GM18951 (cell line): Measurements from ENCODE around the gene TMPRSS6.

Experiments used
- POLR2A ChIP-seq: IDR thresholded peaks from 4 replicates; pipeline ENCODE4 v1.6.1; 2011; ENCODE audit warnings: mild to moderate bottlenecking; ENCODE audit not compliant: insufficient read length, insufficient read depth; ENCODE audit errors: extremely low read depth
- in situ Hi-C: fragments of 300-500 bp; cut with MboI; formaldehyde crosslinking; loops from one replicate; pipeline ENCODE4 v1.12.0; 2022; ENCODE audit warnings: low sequenced_read_pairs, mixed read lengths, inconsistent platforms; ENCODE audit not compliant: unreplicated experiment

TMPRSS6 gene

GRCh38 chr22:37101311-37102066 is 8.0 kb downstream of the TMPRSS6 start:
- in situ Hi-C loops: no loop called here
- TF ChIP-seq POLR2A: no peak

- in situ Hi-C loops: no loop called here
- no peak for TF ChIP-seq POLR2A
These were observed 8.9 kb downstream of the TMPRSS6 start for GRCh38 chr22:37100589-37101127.

- no peak for TF ChIP-seq POLR2A
- in situ Hi-C loops: no loop called here
These were observed 10.4 kb downstream of the TMPRSS6 start for GRCh38 chr22:37098976-37099591.

- in situ Hi-C loops: no loop called here
- TF ChIP-seq POLR2A: no peak
These were observed 12.2 kb downstream of the TMPRSS6 start for GRCh38 chr22:37097346-37097745.

GRCh38 chr22:37095113-37095512 is 14.4 kb downstream of the TMPRSS6 start:
- in situ Hi-C loops: no loop called here
- TF ChIP-seq POLR2A: no peak

- no peak for TF ChIP-seq POLR2A
- in situ Hi-C loops: no loop called here
These were observed 15.3 kb downstream of the TMPRSS6 start for GRCh38 chr22:37094239-37094638.

GRCh38 chr22:37092997-37093396 is 16.5 kb downstream of the TMPRSS6 start:
- TF ChIP-seq POLR2A: no peak
- in situ Hi-C loops: no loop called here

DNA sequence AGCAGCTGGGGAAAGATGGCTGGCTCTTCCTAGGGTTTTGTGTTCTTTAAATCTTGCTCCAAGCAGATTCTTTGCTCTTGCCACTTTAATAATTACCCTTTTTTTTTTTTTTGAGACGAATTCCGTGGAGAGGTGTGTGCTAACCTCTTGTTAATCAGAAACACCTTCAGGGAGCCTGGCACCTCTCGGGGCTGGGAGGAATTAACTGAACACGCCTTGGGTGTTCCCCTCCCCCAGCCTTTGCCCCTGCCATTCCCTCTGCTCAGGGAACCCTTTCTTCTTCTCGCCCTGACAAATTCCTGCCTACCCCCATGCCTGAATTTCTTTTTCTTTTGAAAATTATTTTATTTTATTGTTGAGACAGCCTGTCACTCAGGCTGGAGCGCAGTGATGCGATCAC is 17.5 kb downstream of the TMPRSS6 start:
- in situ Hi-C loops: no loop called here

GRCh38 chr22:37090920-37091695 is 18.4 kb downstream of the TMPRSS6 start:
- in situ Hi-C loops: no loop called here
- no peak for TF ChIP-seq POLR2A

More for the DNA sequence above, 17.5 kb downstream of the TMPRSS6 start:
- no peak for TF ChIP-seq POLR2A

DNA sequence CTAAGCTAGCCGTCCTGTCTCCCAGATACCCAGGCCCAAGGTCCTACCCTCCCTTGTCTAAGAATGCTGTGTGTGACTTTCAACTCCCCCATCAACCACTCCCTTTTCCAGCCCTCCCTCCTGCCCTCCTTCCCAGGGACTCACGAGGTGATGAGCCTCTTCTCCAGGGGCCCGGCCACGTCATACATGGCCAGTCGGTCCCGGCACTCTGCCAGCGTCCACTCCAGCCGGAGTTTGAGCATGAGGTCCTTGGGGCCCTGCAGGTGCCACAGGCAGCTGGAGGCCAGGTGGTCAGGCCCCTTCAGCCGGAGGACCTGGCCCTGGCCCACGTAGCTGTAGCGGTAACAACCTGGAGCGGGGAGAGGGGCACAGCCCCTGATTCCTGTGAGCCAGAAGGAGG is 20.1 kb downstream of the TMPRSS6 start:
- in situ Hi-C loops: no loop called here
- no peak for TF ChIP-seq POLR2A

DNA sequence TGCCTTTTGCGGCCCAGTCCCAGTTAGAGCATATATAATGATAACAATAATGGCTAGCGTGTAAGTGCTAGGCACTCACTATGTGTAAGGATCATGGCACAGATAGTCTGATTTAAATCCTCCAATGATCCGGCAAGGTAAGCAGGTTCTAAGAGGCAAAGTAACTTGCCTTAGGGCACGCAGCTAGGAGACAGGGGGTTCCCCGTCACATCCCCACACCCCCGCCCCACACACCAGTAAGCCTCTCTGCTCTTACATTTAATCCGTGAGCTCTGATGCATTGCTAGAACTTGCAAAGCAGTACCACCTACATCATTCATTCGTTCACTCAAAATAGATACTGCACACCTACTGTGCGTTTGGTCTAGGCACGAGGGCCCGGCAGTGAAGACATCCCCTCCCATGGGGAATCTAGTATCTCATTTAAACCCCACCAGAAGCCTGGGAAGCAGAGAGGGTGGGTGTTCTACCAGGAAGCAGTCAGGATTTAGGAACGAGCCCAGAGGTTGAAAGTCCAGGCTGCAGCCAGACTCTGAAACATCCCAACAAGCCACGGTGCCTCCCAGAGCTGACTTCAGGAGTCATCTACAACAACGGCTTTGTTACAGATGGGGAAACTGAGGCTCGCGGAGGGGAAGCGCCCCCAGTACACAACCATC is 20.6 kb downstream of the TMPRSS6 start:
- TF ChIP-seq POLR2A: no peak
- in situ Hi-C loops: no loop called here

DNA sequence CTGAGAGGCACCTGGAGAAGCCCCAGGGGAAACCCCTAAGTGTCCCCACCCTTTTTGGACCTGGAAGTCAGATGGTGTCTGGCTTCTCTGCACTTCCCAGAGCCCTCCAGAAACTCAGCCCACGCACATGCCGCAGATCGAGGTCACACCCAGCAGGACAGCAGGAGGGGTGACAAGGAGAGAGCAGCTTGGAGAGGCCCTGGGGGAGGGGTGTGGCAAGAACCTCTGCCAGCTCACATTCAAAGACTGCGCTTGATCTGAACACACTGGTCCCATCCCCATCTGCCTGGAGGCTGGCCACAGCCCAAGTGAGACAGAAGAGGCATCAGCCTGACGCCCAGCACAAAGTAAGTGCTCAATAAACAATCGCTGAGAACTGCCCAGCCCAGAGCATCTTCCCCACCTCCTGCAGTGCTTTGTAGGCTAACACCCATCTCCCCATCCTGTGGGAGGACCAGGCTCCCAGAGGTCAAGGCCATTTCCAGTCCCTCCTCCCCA is 21.4 kb downstream of the TMPRSS6 start:
- no peak for TF ChIP-seq POLR2A
- in situ Hi-C loops: no loop called here

DNA sequence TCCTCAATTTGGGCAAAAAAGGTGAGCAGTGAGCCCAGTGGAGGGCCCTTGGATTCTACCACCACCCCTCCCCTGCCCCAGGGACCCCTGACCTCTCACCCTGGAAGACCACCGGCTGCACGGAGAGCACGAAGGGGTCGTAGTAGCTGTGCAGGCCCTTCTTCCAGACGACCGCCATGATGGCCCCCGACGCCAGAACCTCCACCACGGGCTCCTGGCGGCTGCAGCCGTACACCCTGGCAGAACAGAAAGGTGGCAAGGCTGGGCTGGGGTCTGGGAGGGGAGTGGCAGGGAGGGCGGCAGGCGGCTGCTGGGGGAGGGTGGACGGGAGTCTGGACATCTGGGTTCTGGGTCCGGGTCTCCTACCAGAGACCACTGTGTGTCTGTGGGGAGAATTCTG is 23.3 kb downstream of the TMPRSS6 start:
- in situ Hi-C loops: no loop called here
- no peak for TF ChIP-seq POLR2A
